Type B pancreatic cell (in vitro differentiated cells): ENCODE data around the gene JUP. TPM values are rescaled to one million over a fixed set of nuclear protein-coding genes. Genes with fewer than 3 reads are reported as not detected.

Experiments used
- DNase-seq: peaks from one replicate; pipeline ENCODE4 v3.0.0; 2021; ENCODE audit warnings: mixed read lengths; ENCODE audit not compliant: unreplicated experiment; ENCODE audit errors: extremely low spot score
- H3K27ac Mint-ChIP-seq: 2 replicates; pipeline ENCODE4 v1.8.0; 2021; ENCODE audit warnings: mild to moderate bottlenecking, mixed read lengths
- H3K27me3 Mint-ChIP-seq: 2 replicates; pipeline ENCODE4 v1.8.0; 2021; ENCODE audit warnings: mixed read lengths
- H3K36me3 Mint-ChIP-seq: 2 replicates; pipeline ENCODE4 v1.8.0; 2021; ENCODE audit warnings: mixed read lengths
- H3K4me1 Mint-ChIP-seq: one replicate; pipeline ENCODE4 v1.8.0; 2021; ENCODE audit warnings: mixed read lengths; ENCODE audit not compliant: unreplicated experiment
- H3K4me3 Mint-ChIP-seq: 2 replicates; pipeline ENCODE4 v1.8.0; 2021; ENCODE audit warnings: mild to moderate bottlenecking, mixed read lengths
- H3K9me3 Mint-ChIP-seq: 2 replicates; pipeline ENCODE4 v1.8.0; 2021; ENCODE audit warnings: mixed read lengths
- CTCF ChIP-seq: fragments of 200-600 bp; sonication (generic); conservative IDR thresholded peaks from 2 replicates; pipeline ENCODE4 v1.5.0; 2021; ENCODE audit warnings: antibody characterized with exemption, mild to moderate bottlenecking
- total RNA-seq: library from RNA; stranded (reverse); gene quantifications from 2 replicates; pipeline ENCODE4 v1.2.1, GENCODE V29; 2021; ENCODE audit warnings: low replicate concordance

Gene JUP
- total RNA-seq, 1 donor from 2014 or later: 169 TPM

DNA sequence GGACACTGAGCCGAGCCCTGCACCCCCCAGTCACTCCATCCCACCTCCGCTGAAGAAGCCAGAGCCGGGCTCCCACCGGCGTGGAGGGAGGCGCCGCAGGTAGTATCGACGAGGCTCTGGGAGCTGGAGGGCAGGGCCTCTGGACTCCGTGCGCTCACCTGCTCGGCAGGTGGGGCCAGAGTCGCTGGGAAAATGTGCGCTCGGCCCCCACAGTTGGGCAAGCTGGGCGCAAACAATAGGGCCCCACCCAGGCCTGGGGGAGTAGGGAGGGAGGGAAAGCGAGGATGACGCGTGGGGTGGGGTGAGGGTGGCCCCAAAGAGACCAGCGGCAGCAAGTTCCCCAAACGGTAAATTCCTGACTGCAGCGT is 668 bp downstream of the JUP start:
- peak overlapping the region; percentile 98 for H3K27ac Mint-ChIP-seq
- no peak for DNase-seq
- peaks cover 30% of the 10 kb centered on the region for H3K4me1 Mint-ChIP-seq
- H3K9me3 Mint-ChIP-seq: no peaks in the 10 kb centered on the region
- H3K27me3 Mint-ChIP-seq: no peaks in the 10 kb centered on the region
- no peak for TF ChIP-seq CTCF
- peak overlapping the region; percentile 96 for H3K4me3 Mint-ChIP-seq
- no peaks in the 10 kb centered on the region for H3K36me3 Mint-ChIP-seq

GRCh38 chr17:41785091-41785858 is 1.2 kb downstream of the JUP start:
- no peaks in the 10 kb centered on the region for H3K27me3 Mint-ChIP-seq
- H3K4me1 Mint-ChIP-seq: peaks cover 30% of the 10 kb centered on the region
- peak overlapping the region; percentile 98 for H3K27ac Mint-ChIP-seq
- no peaks in the 10 kb centered on the region for H3K36me3 Mint-ChIP-seq
- no peak for DNase-seq
- no peak for TF ChIP-seq CTCF
- H3K9me3 Mint-ChIP-seq: no peaks in the 10 kb centered on the region
- peak overlapping the region; percentile 96 for H3K4me3 Mint-ChIP-seq

GRCh38 chr17:41784207-41784744 is 2.2 kb downstream of the JUP start:
- peak overlapping the region; percentile 96 for H3K4me3 Mint-ChIP-seq
- H3K27me3 Mint-ChIP-seq: no peaks in the 10 kb centered on the region
- peaks cover 26% of the 10 kb centered on the region for H3K4me1 Mint-ChIP-seq
- DNase-seq: no peak
- no peaks in the 10 kb centered on the region for H3K9me3 Mint-ChIP-seq
- H3K36me3 Mint-ChIP-seq: no peaks in the 10 kb centered on the region
- peak overlapping the region; percentile 98 for H3K27ac Mint-ChIP-seq
- TF ChIP-seq CTCF: no peak

DNA sequence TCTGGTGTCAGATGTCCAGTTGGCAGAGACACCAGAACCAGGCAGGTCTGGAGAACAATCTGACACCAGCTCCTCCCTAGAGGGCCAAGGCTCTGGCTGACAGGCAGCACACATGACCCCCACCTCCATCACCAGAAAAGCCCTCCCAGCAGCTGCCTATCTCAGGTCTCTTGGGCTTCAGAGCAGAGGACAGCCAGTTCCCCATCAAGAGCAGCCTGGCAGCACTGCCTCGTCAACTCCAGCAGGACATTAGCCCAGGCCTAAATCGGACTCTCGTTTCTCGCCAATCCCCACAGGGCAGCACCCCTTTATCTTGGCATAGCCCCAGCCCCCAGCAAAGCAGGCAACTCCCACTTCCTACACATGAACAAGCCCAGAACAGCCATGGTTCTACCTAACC is 4.4 kb downstream of the JUP start:
- H3K27ac Mint-ChIP-seq: peak overlapping the region; percentile 86
- peak overlapping the region; percentile 80 for H3K4me3 Mint-ChIP-seq
- H3K36me3 Mint-ChIP-seq: no peaks in the 10 kb centered on the region
- no peak for DNase-seq
- TF ChIP-seq CTCF: no peak
- no peaks in the 10 kb centered on the region for H3K27me3 Mint-ChIP-seq
- H3K4me1 Mint-ChIP-seq: peaks cover 22% of the 10 kb centered on the region
- no peaks in the 10 kb centered on the region for H3K9me3 Mint-ChIP-seq

GRCh38 chr17:41781404-41782110 is 5.0 kb downstream of the JUP start:
- no peaks in the 10 kb centered on the region for H3K9me3 Mint-ChIP-seq
- no peaks in the 10 kb centered on the region for H3K27me3 Mint-ChIP-seq
- DNase-seq: no peak
- peaks cover 22% of the 10 kb centered on the region for H3K4me1 Mint-ChIP-seq
- TF ChIP-seq CTCF: no peak
- peak overlapping the region; percentile 80 for H3K4me3 Mint-ChIP-seq
- H3K36me3 Mint-ChIP-seq: no peaks in the 10 kb centered on the region
- peak overlapping the region; percentile 86 for H3K27ac Mint-ChIP-seq
